Keratinocyte (primary cell): ENCODE data around the gene ACADVL.

Experiments used
- CTCF ChIP-seq, 3 experiments: IDR thresholded peaks in 1 of 3; conservative IDR thresholded peaks in 1 of 3; optimal IDR thresholded peaks in 1 of 3; 2 replicates in 2 of 3; 3 replicates in 1 of 3; pipeline versions ENCODE3 to v1.5.1; 2011; ENCODE audit warnings: low read length in 3 of 3, mild to moderate bottlenecking in 3 of 3, moderate library complexity in 2 of 3, control low read depth in 1 of 3, inconsistent platforms in 1 of 3; ENCODE audit not compliant: insufficient read depth in 2 of 3; ENCODE audit errors: extremely low read depth in 1 of 3
- EZH2 ChIP-seq: IDR thresholded peaks from one replicate; pipeline ENCODE4 v1.6.1; 2012; ENCODE audit warnings: inconsistent platforms, mild to moderate bottlenecking, low read length, moderate library complexity

- TF ChIP-seq CTCF (optimal IDR thresholded peaks at IDR 0.05 in 1 of 3, IDR thresholded peaks at IDR 0.05 in 1 of 3, conservative IDR thresholded peaks at IDR 0.05 in 1 of 3; ENCODE audit: extremely low read depth in 1 of 3, insufficient read depth in 2 of 3, low read length in 3 of 3) (no peak), EZH2 (no peak)
Measured at GRCh38 chr17:7235693-7236665, 16.2 kb downstream of the ACADVL start.
